Occipital lobe (tissue), 2 donors: ENCODE results near the gene RPP21. TPM values are rescaled to one million over a fixed set of nuclear protein-coding genes. Genes with fewer than 3 reads are reported as not detected.

ENCODE experiments used
- DNase-seq: peaks from one replicate; lab custom pipeline; 2025; lab: John Stamatoyannopoulos, UW
- total RNA-seq: library from RNA; depleted of rRNA; stranded (reverse); fragments of >200 nt; gene quantifications from one replicate; pipeline ENCODE4 v1.2.3, GENCODE V29; 2014

Gene RPP21
- total RNA-seq = 12.8 TPM

DNA sequence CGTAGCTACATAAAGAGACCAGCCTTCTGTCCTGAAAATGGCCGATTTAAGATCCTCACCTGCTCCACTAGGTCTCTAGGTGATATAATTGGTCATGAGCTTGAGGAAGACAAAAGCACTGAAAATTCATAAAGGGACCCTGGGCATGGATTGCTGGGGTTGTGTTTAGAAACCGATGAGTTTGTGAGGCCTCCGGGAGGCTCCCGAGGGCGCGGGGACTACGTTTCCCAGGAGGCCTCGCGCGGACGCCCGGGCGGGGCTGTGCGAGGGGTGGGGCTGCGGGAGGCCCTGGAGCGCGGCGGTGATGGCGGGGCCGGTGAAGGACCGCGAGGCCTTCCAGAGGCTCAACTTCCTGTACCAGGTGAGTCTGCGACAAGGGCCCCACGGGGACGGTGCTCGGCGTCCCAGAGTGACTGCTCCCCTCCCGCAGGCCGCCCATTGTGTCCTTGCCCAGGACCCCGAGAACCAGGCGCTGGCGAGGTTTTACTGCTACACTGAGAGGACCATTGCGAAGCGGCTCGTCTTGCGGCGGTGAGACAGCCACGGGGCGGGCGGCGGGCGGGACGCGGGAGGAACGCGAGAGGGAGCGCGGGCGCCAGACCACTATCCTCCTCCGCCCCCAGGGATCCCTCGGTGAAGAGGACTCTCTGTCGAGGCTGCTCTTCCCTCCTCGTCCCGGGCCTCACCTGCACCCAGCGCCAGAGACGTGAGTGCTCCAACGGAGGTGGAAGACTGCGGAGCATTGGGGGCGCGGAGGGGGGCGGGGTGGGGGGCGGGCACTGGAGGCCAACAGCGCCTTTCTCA, at the start of gene RPP21:
Gene RPP21 (plus strand): TSS at position 289 of the 804 bp plus-strand sequence. CDS start 16 bp downstream, at position 305.
- DNase-seq = peak; percentile 86

DNA sequence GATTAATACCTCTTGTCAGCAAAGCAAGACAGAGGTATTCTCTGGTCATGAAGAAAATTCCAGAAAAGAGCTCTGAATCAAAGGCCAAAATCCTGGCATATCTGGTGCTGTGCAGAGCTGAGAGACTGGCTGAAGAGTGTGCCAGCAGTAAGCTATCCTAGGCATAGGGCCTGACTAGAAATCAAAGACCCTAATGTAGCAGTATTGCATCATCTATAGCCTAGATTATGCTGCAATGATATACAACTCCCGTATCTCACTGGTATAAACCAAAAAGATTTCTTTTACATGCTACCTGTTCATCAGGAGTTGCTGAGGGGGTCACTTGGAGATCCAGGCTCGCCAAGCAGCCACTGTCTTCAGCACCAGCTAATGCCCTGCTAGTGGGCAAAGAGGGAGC, 49.1 kb upstream of the RPP21 start:
- no peak for DNase-seq

DNA sequence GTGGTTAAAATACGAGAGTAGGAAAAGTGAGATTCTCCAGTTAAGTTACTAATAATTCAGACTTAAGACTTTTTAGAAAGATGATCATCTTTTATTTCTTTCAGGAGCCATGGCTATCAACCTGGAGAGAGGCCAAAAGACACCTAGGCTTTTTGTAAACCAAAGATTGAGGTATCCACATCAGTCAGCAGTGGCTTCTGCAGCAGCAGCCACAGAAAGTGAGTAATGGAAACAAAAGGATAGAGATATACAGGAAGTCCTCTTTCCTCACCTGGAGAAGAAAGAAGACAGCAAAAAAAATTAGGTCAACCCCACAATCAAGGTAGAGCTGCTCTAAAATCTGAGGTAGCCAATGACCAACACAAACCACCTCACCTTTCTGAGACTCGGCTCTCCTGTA, 41.0 kb upstream of the RPP21 start:
- no peak for DNase-seq

- no peak for DNase-seq
Observed at GRCh38 chr6:30311101-30311500, 33.9 kb upstream of the RPP21 start.

DNA sequence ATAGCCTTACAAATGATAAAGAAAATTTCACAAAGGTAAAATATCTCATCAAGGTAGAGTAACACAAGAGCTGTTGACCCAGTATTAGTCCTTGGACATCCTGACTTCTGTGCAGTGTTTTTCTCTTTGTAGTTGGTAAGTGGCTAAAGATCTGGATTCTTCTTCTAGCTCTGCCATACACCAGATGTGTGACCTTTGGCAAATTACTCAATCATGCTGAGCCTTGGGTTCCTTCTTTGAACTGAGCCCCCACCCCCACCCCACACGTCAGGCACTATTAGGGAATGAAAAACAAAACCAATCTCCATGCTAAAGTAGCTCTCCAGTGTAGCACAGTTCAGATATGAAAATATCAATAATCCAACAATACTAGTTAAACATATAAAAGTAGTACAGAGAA, 33.3 kb upstream of the RPP21 start:
- no peak for DNase-seq

DNA sequence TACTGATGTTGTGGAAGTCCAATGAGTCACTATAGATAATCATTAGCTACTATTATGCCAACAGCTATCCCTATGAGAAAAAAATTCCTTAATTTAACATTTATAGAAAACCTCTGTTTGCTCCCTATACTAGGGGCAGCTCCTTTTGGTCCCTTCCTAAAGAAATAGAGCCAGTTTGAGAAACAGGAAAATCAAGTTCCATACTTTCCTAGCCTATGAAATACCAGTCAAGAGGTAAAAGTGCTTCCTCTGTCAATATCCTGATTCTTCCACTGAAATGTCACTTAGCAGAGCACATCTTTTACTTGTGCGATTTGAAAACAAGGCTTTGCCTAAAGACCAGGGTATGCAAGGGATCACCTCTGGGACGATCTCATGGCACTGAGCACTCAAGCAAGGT, 32.7 kb upstream of the RPP21 start:
- DNase-seq = no peak

- no peak for DNase-seq
Observed at GRCh38 chr6:30312676-30313321, 32.2 kb upstream of the RPP21 start.

- no peak for DNase-seq
Observed at GRCh38 chr6:30315156-30315555, 29.8 kb upstream of the RPP21 start.

GRCh38 chr6:30317913-30318589, 26.9 kb upstream of the RPP21 start:
- no peak for DNase-seq

GRCh38 chr6:30319146-30319835, 25.7 kb upstream of the RPP21 start:
- DNase-seq = no peak

DNA sequence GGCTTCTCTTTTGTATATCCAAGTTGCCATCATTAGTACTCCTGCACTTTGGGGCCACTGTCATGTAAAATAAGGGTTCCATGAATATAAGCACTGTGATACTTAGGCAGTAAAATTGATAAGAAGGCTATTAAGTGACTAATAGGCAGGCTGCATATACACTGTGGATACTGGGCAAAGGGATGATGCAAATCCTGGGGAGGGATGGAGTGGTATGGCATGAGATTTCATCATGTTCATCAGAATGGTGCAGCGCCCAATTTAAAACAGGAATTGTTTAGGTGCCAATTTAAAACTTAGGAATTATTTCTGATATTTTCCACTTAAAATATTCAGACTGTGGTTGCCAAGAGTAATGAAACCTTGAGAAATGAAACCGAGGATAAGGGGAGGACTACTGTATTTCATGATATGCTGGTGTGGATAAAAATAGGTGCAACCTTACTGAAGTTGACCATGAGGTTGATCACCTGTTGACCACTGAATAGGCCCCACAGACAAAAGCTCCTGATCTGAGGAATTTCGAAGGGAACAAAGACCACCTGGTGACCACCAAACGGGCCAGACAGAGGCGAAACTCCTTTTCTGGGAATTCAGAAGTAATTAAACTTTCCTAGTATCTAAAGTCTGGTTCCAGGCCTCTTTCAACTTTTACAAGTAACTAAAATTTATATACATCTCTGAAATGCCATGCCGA, 23.1 kb upstream of the RPP21 start:
- DNase-seq = no peak

DNA sequence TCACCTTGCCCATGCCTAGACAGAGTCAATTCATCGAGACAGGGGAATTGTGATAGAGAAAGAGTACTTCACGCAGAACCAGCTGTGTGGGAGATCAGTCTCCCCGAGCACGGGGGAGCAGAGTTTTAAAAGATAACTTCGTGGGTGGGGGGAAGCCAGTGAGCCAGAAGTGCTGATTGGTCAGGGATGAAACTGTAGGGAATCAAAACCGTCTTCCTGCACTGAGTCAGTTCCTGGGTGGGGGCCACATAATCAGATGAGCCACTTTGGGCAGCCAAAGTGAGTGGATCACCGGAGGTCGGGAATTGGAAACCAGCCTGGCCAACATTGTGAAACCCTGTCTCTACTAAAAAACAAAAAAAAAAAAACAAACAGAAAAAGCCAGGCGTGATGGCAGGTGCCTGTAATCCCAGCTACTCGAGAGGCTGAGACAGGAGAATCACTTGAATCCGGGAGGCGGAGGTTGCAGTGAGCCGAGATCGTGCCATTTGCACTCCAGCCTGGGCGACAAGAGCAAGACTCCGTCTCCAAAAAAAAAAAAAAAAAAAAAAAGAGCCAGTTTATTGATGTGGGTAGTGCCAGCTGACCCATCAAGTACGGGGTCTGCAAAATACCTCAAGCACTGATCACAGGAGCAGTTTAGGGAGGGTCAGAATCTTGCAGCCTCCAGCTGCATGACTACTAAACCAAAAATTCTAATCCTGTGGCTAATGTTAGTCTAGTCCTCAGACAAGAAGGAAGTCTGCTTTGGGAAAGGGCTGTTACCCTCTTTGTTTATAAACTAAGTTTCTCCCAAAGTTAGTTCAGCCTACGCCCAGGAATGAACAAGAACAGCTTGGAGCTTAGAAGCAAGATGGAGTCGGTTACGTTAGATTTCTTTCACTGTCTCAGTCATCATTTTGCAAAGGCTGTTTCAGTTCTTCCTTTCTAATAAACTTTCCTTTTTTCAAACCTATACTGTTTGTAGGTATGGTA, 22.1 kb upstream of the RPP21 start:
- no peak for DNase-seq

- DNase-seq = no peak
Observed at GRCh38 chr6:30323806-30324205, 21.1 kb upstream of the RPP21 start.

- no peak for DNase-seq
Observed at GRCh38 chr6:30325150-30325872, 19.6 kb upstream of the RPP21 start.

GRCh38 chr6:30325873-30326525, 19.0 kb upstream of the RPP21 start:
- DNase-seq = peak; percentile 83

DNA sequence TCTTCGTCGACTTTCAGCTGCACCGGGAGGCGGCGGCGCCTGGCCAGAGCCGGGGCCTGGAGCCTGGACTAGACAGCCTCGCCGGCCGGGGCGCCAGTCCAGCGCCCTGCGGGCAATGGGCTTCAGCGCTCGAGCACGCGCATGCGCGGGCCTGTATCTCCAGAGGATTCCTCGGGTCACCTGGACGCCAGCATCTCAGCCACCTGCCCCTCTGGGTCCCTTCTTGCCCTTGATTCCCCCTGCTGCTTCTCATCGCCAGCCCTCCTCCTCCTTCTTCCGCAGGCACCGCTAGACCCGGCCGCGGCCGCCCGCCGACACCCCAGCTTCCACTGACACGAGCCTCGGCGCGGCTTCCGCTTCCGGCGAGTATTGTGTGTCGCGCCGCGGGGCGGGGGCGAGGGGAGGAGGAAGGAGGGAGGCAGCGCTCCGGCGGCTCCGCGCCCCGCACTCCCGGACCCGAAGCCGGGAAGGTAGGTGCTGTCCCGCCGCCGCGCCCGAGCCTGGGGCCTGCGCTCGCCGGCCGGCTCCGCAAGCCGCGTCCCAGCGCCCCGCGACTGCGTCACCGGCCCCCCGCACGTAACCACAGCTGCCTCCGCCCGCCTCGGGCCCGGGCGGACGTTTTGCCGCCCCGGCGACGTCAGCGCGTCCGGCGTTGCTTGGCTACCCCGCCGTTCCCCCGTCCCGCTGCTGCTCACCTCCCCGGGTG, 18.3 kb upstream of the RPP21 start, which contains the start of gene TRIM39:
Gene TRIM39 (plus strand): TSS at position 402 of the 706 bp plus-strand sequence. CDS start 2,391 bp downstream, outside the sequence.
- peak; percentile 83 for DNase-seq

- no peak for DNase-seq
Observed at GRCh38 chr6:30327232-30327746, 17.7 kb upstream of the RPP21 start.

- DNase-seq = no peak
Observed at GRCh38 chr6:30328397-30328796, 16.6 kb upstream of the RPP21 start.
